Stimulated activated CD8-positive, alpha-beta memory T cell treated with anti-CD3 and anti-CD28 coated beads, Interleukin-15, amount 100 ng/mL, for 1 hour (primary cell): ENCODE results near the gene TRIB2.

ENCODE experiments used
- DNase-seq: peaks from one replicate; pipeline ENCODE4 v3.0.0-alpha.2; 2020; ENCODE audit warnings: low read depth

The TRIB2 gene

DNA sequence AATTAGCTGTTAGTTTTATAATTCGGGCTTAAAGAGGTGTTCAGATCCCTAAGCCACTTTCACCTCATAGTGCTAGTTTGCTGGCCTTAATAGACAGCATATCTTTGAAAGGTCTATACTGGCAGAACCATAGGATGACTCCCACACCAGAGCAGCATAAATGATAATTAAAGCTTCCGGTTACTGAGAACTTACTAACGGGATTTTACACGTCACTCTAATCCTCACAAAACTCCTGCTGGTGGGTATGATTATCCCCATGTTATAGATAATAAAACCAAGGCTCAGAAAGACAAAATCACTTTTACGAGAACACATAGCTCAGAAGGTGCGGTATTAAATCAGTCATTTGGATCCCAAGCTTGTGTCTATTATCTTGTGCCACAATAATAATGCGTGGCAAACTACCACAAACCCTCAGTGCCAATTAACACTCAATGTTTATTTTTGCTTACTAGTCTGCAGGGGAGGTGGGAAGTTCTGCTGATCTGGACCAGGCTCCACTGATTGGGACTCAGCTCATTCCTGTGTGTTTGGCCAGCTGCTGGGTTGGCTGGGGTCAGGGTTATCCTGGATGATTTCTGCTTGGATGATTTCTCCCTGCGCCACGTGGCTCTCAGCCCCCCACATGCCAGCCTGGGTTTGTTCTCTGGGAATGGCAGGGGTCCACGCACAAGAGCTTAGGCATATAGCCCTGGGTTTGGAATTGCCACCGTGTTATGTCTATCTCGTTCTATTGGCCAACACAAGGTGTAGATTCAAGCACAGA lies 62.3 kb downstream of the TRIB2 start:
- DNase-seq: no peak

DNA sequence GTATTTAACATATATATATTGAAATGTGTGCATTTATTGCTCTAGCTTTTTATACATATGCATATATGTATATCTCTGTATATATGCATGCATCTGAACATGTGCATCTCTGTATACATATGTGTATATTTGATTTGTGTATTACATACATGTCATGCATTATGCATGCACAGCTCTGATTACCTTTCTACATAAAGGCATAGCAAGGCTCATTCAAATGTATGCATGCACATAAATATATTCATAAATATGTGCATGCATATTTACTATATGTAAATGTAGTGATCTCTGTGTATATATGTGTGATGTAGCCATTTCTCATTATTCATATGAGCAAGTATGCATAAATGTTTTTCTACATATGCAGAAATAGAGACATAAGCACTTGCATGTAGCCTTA lies 64.6 kb downstream of the TRIB2 start:
- DNase-seq: no peak

- DNase-seq: no peak
Observed at GRCh38 chr2:12787891-12788801, 71.4 kb downstream of the TRIB2 start.

DNA sequence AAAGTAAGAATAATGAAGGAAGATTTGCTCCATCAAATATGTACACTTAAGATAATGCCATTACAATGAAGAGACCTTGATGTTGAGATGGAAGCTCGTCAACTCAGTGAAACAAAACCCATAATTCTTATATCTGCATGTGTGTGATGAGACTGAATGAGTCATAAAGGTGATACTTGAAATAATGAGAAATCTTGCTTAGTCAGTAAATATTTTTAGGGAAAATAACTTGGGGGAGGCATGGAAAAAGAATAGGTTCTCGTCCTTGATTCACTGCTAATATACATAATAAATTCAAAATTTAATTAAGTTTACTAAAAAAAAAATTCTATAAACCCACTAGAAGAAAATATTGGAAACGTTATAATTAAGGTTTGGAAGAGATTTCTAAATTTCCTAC lies 75.2 kb downstream of the TRIB2 start:
- DNase-seq: no peak
